Stimulated activated CD8-positive, alpha-beta memory T cell treated with anti-CD3 and anti-CD28 coated beads, Interleukin-7, amount 100 ng/mL, for 1 hour (primary cell): ENCODE data around the gene HLA-DMB.

Source experiments
- DNase-seq, 2 donors: peaks; one replicate each; pipeline ENCODE4 v3.0.0-alpha.2; 2020; ENCODE audit warnings: low read depth in 2 of 2

Gene HLA-DMB

DNA sequence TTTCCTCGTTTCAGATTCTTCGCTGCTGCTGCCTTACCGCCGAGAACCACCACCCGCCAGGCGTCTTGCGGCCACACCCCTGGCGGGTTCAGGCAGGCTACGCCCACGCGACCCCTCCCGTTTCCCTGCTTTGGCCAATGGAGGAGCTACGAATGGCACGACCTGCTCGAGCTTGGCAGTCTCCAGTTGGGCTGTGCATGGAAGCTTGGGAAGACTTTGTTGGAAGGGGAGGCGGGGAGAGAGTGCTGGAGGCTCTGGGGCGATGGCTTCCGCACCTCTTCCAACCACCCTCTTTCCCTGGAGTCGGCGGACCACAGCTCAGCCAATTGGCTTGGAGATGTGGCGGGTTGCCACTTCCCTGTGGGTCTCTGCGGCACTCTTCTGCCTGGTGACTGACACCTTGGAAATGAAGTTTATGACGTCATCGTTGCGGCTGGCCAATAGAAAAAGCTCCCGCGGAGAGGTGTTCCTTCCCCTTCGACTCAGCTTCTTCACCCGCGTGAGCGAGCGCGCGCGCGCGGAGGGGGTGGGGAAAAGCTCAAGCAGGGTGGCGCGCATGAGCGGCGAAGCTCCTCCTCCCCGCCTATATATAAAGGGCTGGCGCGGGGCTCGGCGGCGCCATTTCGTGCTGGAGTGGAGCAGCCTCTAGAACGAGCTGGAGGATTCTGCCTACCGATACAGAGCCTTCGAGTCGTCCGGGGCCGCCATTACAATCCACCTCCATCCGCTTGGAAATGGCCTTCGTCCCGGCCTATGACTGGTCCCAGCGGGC lies 30.9 kb upstream of the HLA-DMB start:
- DNase-seq: peak; percentile 99 to 100

DNA sequence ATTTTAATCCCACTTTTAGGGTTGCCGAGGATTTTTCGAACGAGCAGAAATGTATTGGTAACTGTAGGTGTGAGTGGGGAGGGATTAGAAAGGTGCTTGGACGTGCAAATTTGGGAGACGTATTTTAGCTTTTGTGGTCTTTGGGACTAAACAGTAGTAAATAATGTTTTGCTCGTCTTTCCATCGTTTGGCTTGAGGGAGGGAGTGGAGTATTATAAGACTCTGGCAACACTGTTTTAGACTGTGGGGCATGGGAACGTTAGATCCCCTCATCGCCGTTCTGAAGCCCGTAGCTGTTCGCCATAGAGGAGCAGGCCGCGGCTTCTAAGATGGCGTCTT lies 30.4 kb upstream of the HLA-DMB start:
- DNase-seq: no peak

GRCh38 chr6:32970413-32971241 lies 29.8 kb upstream of the HLA-DMB start:
- no peak for DNase-seq

DNA sequence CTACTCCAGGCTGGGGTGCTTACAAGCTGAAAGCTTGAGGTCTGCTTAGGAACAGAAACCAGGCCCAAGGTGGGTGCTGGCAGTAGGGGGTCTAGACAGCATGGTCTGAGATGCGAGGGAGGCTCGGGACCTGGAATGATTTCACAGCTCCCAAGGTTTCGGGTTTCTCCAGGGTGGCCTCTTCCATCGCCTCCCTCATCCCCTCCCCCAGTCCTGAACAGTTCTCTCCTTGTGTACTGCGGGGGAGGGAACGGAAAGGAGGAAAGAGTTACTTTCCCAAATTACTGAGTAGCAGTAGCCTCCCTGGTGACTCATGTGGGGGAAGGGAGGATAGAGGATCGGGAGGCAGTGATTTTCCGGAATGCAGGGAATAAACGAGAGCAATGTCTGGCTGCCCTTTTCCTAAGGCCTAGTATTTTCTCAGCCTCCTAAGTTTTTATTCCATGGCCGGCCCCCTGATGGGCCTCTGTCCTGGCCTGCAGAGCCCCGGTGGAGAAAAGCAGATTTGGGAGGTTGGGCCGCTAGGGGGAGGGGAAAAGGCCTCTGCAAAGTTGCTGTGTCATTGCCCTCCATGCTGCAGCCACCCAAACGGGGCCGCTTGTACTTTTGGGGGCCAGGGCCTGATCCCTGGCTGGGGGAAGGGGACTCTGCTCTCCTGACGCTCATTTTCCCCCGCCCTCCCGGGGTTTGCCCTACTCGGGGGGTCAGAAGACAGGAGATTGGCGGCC lies 29.0 kb upstream of the HLA-DMB start:
- DNase-seq: no peak

- no peak for DNase-seq
Observed at GRCh38 chr6:32968867-32969684, 28.2 kb upstream of the HLA-DMB start.

DNA sequence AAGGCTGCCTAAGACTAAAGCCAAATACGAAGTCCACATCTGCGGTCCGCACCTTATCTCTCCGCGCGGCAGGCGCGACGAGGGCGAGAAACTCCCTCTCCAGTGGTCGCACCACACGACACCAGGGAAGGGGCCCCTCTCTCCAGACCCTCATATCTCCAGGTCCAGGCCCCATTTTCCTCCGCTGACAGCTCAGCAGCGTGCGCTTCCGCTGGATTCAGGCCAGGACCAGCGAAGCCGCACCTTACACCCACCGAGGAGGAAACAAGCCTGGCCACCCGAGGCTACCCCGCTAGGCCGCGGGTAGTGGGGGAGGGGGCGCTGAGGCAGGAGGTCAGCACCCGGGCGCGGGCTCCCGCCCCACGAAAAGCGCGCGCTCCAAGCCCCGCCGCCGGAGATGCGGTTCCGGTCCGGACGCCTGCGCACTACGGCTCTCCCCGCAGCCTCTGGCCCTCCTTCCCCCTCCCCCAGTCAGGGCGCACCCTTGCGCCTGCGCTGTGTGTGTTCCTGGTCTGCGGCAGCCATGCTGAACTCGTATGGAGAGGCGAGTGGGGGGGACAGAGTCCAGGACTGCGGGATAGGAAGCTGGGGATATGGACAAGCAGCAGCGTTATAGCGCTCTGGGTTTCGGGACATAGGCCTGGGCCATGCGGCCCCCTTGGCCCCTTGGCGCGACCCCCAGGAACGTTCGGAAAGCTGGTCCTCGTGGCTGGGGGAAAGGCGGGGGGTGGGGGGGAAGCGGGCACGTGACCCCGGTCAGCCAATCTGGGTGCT lies 27.5 kb upstream of the HLA-DMB start, which contains the start of gene BRD2:
Gene BRD2, plus strand, starts transcription at position 502 of the 774 bp plus-strand sequence. CDS start 4,305 bp downstream, outside the sequence.
- DNase-seq: peak; percentile 87 to 93

- no peak for DNase-seq
Observed at GRCh38 chr6:32967151-32968091, 26.6 kb upstream of the HLA-DMB start.

- DNase-seq: no peak
Observed at GRCh38 chr6:32964776-32965175, 23.9 kb upstream of the HLA-DMB start.

DNA sequence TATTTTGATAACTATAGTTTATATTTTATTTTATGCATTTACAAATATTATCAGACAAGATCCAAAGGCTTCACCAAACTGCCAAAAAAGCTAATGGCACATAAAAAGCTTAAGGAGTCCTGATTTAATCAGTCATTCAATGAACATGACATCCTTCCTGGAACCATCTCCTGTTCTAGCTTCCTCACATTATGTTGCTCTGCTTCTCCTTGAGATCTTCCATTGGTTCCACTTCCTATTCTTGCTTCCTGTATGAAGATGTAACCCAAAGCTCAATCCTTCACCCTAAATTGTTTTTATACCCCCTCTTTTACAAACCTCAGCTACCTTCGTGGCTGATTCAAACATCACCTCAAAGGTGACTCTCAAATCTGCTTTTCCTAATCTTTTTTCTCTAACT lies 23.0 kb upstream of the HLA-DMB start:
- DNase-seq: no peak

DNA sequence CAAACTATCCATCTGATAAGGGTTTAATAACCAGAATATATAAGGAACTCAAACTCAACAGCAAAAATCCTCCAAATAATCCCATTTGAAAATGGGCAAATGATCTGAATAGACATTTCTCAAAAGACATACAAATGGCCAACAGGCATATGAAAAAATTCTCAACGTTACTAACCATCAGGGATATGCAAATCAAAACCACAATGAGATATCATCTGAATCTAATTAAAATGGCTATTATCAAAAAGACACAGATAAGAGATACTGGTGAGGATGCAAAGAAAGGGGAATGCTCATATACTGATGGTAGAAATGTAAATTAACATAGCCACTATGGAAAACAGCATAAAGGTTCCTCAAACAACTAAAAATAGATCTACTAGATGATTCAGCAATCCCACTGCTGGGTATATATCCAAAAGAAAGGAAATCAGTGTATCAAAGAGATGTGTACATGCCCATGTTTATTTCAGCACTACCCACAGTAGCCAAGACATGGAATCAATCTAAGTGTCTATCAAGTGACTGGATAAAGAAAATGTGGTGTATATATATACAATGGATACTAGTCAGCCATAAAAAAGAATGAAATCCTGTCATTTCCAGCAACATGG lies 21.5 kb upstream of the HLA-DMB start:
- DNase-seq: no peak

GRCh38 chr6:32960563-32960962 lies 19.7 kb upstream of the HLA-DMB start:
- DNase-seq: no peak

GRCh38 chr6:32956176-32956575 lies 15.3 kb upstream of the HLA-DMB start:
- DNase-seq: no peak

DNA sequence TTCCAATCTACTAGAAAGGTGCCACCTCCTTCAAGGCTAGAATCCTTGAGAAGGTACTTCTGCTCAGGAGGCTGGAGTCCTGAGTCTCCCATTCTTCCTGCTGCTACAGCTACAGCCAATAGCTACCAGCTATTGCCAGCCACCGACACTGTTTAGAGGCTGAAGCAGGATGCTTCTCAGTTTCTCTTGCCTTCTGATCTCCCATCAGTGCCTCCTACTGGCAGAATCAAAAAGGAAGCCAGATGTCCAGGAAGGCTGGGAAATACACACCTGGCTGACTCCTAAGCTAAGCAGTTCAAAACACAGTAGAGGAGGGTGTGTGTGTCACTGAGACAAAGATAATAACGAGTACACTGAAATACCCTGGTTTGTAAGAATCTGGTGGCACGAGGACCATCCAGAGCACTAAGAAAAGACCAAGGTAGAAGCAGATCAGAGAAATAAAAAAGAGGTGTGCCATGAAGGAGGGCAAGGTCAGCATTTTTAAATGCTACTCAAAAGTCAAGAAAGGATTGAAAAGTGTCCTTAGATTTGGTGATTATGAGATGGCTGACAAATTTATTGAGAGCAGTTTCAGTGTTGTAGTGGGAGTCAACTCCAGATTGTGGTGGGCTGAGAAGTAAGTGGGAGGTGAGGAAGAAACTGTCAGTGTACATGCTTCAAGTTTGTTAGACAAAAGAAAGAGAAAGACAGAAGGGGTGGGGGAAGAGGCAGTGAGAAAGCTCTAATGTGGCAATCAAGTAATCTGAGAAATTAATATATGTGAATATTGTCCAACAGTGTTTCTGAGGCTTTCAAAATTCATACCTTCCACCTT lies 14.4 kb upstream of the HLA-DMB start:
- DNase-seq: no peak

DNA sequence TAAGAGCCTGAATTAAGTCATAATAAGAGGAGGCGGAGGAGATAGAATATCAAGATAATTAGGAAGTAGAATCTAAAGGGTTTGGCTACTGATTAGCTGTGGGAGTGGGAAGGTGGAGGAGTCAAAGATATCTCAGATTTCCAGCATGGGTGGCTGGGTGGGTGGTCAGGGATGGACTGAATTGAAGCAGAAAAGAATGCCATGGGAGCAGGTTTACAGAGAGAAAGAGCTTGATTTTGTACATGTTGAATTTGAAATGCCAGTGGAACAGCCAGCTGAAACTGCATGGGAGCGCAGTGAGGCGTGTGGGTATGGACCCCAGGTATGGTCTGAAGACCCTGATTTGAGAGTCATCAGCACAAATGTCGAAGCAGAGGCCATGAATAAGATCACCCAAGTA lies 13.4 kb upstream of the HLA-DMB start:
- DNase-seq: no peak

- DNase-seq: no peak
Observed at GRCh38 chr6:32953775-32954174, 12.9 kb upstream of the HLA-DMB start.

DNA sequence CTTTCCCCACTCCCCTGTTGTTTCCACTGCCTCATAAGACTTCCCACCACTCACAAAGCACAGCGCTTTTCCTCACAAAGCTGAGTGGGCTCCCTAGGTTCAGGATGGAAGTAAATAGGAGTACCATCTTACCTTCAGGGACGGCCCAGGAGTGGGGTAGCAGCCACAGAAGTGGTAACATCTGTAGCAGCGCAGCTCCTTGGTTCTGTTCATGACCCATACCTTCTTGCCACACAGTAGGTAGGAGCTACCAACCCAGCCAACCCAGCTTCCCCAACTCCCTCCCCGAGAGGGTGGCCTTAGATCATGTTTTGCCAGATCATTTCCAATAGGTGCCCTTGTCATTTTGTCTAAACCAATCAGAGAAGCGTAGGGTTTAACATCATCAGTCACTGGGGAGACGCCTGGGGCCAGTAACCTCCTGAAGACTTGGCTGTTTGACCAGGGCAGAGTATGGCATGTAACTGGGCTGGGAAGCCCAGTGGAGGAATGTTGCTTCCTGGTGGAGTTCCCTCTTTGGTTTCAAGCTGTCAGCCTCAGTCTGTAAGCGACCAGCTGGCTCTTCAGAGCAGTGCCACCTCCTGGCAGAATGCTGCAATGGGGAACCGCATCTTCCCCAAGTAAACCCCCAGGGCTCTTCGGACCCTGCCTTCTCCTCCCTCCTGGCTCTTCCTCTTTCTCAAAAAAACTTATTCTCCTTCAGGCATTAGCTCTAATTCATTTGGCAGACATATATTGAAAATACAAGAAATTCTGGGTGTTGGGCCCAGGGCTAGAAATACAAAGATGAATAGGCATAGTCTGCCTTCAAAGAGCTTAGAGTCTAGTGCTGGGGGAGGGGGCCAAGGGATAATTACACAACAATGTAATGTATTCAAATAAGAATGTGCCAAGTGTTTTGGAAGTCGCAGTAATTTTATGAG lies 12.2 kb upstream of the HLA-DMB start, which contains the start of gene HLA-DMA:
Gene HLA-DMA, minus strand, starts transcription at position 281 of the 923 bp plus-strand sequence. Its CDS starts 61 bp downstream, at position 220.
- DNase-seq: no peak

GRCh38 chr6:32950449-32950848 lies 9.6 kb upstream of the HLA-DMB start:
- DNase-seq: no peak
